H1 (cell line): ENCODE results near the gene TEAD1. TPM values are rescaled to one million over a fixed set of nuclear protein-coding genes. Genes with fewer than 3 reads are reported as not detected.

Experiments
- CTCF ChIA-PET: fragments of 300-600 bp; sonication (Branson Sonifier 250); formaldehyde crosslinking; loops from one replicate; lab custom pipeline; 2021; ENCODE audit not compliant: partially characterized antibody; lab: Charles Lee
- POLR2A ChIA-PET: fragments of 300-600 bp; sonication (Branson Sonifier 250); formaldehyde crosslinking; loops from one replicate; lab custom pipeline; 2021; ENCODE audit warnings: inconsistent platforms; ENCODE audit not compliant: partially characterized antibody; lab: Charles Lee
- DNase-seq, 2 experiments: peaks; one replicate each; pipeline versions ENCODE4 v3.0.0 to v3.0.0-alpha.2; 2010 to 2022; ENCODE audit warnings: low spot score in 2 of 2, low read depth in 1 of 2, mixed read lengths in 1 of 2
- FAIRE-seq: peaks from 2 replicates; lab custom pipeline; 2011; peaks lifted over from hg19 to GRCh38; lab: Jason Lieb, UNC
- H2AFZ ChIP-seq: 2 replicates; pipeline ENCODE4 v1.8.1; 2012; ENCODE audit warnings: low read length, inconsistent platforms
- H2AK5ac ChIP-seq: 2 replicates; pipeline ENCODE4 v1.6.1; 2013; ENCODE audit warnings: low read depth, low read length
- H2BK120ac ChIP-seq: replicated peaks from 2 replicates; pipeline ENCODE3; 2013; ENCODE audit warnings: low read depth, low read length, inconsistent platforms
- H2BK12ac ChIP-seq: 2 replicates; pipeline ENCODE4 v1.6.1; 2013; ENCODE audit warnings: low read depth, low read length
- H2BK15ac ChIP-seq: 2 replicates; pipeline ENCODE4 v1.6.1; 2013; ENCODE audit warnings: low read length
- H2BK20ac ChIP-seq: 2 replicates; pipeline ENCODE4 v1.6.1; 2013; ENCODE audit warnings: low read length
- H2BK5ac ChIP-seq: 2 replicates; pipeline ENCODE4 v1.6.1; 2013; ENCODE audit warnings: low read depth, low read length
- H3K14ac ChIP-seq: 2 replicates; pipeline ENCODE4 v1.6.1; 2013; ENCODE audit warnings: inconsistent platforms; ENCODE audit not compliant: insufficient read length
- H3K18ac ChIP-seq: 2 replicates; pipeline ENCODE4 v1.6.1; 2013; ENCODE audit warnings: low read length; ENCODE audit errors: extremely low read depth
- H3K23ac ChIP-seq: 2 replicates; pipeline ENCODE4 v1.6.1; 2013; ENCODE audit warnings: inconsistent platforms; ENCODE audit not compliant: insufficient read length
- H3K23me2 ChIP-seq: 2 replicates; pipeline ENCODE4 v1.6.1; 2013; ENCODE audit warnings: low read depth, low read length
- H3K27ac ChIP-seq: 2 replicates; pipeline ENCODE4 v1.6.1; 2011; ENCODE audit warnings: low read depth, low read length, inconsistent platforms
- H3K27me3 ChIP-seq, 4 experiments: replicated peaks in 1 of 4; 1 replicate in 1 of 4; 2 replicates in 3 of 4; pipeline versions ENCODE4 v1.6.1 to v1.8.1; 2011 to 2013; ENCODE audit warnings: low read length in 3 of 4, mild to moderate bottlenecking in 3 of 4, inconsistent platforms in 2 of 4, mixed read lengths in 2 of 4, moderate library complexity in 1 of 4; ENCODE audit not compliant: control insufficient read depth in 3 of 4, insufficient read depth in 3 of 4; ENCODE audit errors: extremely low read depth in 1 of 4
- H3K36me3 ChIP-seq, 4 experiments: 2 replicates each; pipeline versions ENCODE4 v1.6.1 to v1.8.1; 2011 to 2013; ENCODE audit warnings: mild to moderate bottlenecking in 4 of 4, low read length in 3 of 4, moderate library complexity in 2 of 4, control low read depth in 1 of 4, inconsistent platforms in 1 of 4; ENCODE audit not compliant: insufficient read depth in 4 of 4, control insufficient read depth in 2 of 4
- H3K4ac ChIP-seq: replicated peaks from 2 replicates; pipeline ENCODE3; 2013; ENCODE audit warnings: low read length, low read depth, mixed read lengths, inconsistent platforms; ENCODE audit not compliant: insufficient read length
- H3K4me1 ChIP-seq, 4 experiments: replicated peaks in 1 of 4; 1 replicate in 1 of 4; 2 replicates in 3 of 4; pipeline versions ENCODE4 v1.6.1 to v1.8.1; 2011 to 2013; ENCODE audit warnings: low read length in 3 of 4, inconsistent platforms in 2 of 4, mixed read lengths in 1 of 4; ENCODE audit not compliant: insufficient read depth in 4 of 4, control insufficient read depth in 3 of 4
- H3K4me2 ChIP-seq, 2 experiments: 2 replicates each; pipeline versions ENCODE4 v1.6.1 to v1.8.1; 2011 to 2013; ENCODE audit warnings: low read depth in 2 of 2, low read length in 2 of 2, control low read depth in 1 of 2, inconsistent platforms in 1 of 2, mild to moderate bottlenecking in 1 of 2; ENCODE audit not compliant: insufficient read depth in 1 of 2
- H3K4me3 ChIP-seq, 4 experiments: fragments of 200-600, 300-600 bp in 1 of 4; sonication (generic), shearing (Covaris generic), sonication (Bioruptor Twin) in 1 of 4; 2 replicates each; pipeline versions ENCODE4 v1.5.1 to v1.8.1; 2011 to 2016; ENCODE audit warnings: low read length in 4 of 4, low read depth in 3 of 4, control low read depth in 2 of 4, inconsistent platforms in 2 of 4, mild to moderate bottlenecking in 2 of 4, mixed read lengths in 1 of 4, moderate library complexity in 1 of 4; ENCODE audit not compliant: insufficient read depth in 2 of 4; ENCODE audit errors: extremely low read depth in 1 of 4
- H3K56ac ChIP-seq: replicated peaks from 2 replicates; pipeline ENCODE3; 2013; ENCODE audit warnings: low read depth, mild to moderate bottlenecking, mixed read lengths, low read length, inconsistent platforms; ENCODE audit not compliant: insufficient read length
- H3K79me1 ChIP-seq: 2 replicates; pipeline ENCODE4 v1.6.1; 2013; ENCODE audit warnings: low read depth, low read length, control low read depth
- H3K79me2 ChIP-seq, 2 experiments: 2 replicates each; pipeline versions ENCODE4 v1.6.1 to v1.8.1; 2012 to 2013; ENCODE audit warnings: low read length in 2 of 2, mild to moderate bottlenecking in 2 of 2, inconsistent platforms in 1 of 2; ENCODE audit not compliant: insufficient read depth in 2 of 2, control insufficient read depth in 1 of 2
- H3K9ac ChIP-seq, 4 experiments: replicated peaks in 1 of 4; 1 replicate in 1 of 4; 2 replicates in 3 of 4; pipeline versions ENCODE4 v1.6.1 to v1.8.1; 2011 to 2013; ENCODE audit warnings: low read depth in 3 of 4, low read length in 3 of 4, control low read depth in 2 of 4, mild to moderate bottlenecking in 2 of 4, moderate library complexity in 2 of 4, inconsistent platforms in 1 of 4; ENCODE audit errors: extremely low read depth in 1 of 4
- H3K9me3 ChIP-seq, 2 experiments: 2 replicates each; pipeline versions ENCODE4 v1.6.1 to v1.8.1; 2012 to 2013; ENCODE audit warnings: mild to moderate bottlenecking in 2 of 2, moderate library complexity in 2 of 2, control low read depth in 1 of 2, inconsistent platforms in 1 of 2, low read depth in 1 of 2, low read length in 1 of 2, mixed read lengths in 1 of 2; ENCODE audit not compliant: insufficient read depth in 2 of 2
- H4K20me1 ChIP-seq, 2 experiments: replicated peaks in 1 of 2; 2 replicates each; pipeline versions ENCODE3 to v1.8.1; 2011 to 2013; ENCODE audit warnings: inconsistent platforms in 2 of 2, low read length in 2 of 2, mild to moderate bottlenecking in 1 of 2; ENCODE audit not compliant: insufficient read depth in 2 of 2, control insufficient read depth in 1 of 2
- H4K5ac ChIP-seq: 2 replicates; pipeline ENCODE4 v1.6.1; 2013; ENCODE audit warnings: low read length, low read depth, mixed read lengths, inconsistent platforms; ENCODE audit not compliant: insufficient read length
- H4K8ac ChIP-seq: 2 replicates; pipeline ENCODE4 v1.8.0; 2013; ENCODE audit warnings: mild to moderate bottlenecking, moderate library complexity, low read length, inconsistent platforms; ENCODE audit not compliant: insufficient read depth; ENCODE audit errors: extremely low read depth
- H4K91ac ChIP-seq: replicated peaks from 2 replicates; pipeline ENCODE3; 2013; ENCODE audit warnings: low read length, mixed read lengths, inconsistent platforms; ENCODE audit not compliant: insufficient read length
- SAP30 ChIP-seq: fragments of 300-600 bp; sonication (generic); IDR thresholded peaks from 2 replicates; pipeline ENCODE4 v1.7.1; 2012; ENCODE audit warnings: low read length, moderate library complexity, mild to moderate bottlenecking, inconsistent platforms; ENCODE audit not compliant: insufficient read depth, insufficient replicate concordance
- WGBS, 2 experiments: shearing (Covaris generic) in 1 of 2; methylation state at CpG; one replicate each; pipeline versions ENCODE4 v1.1.6 to v1.1.7; 2013 to 2015; ENCODE audit warnings: low lambda C conversion rate in 2 of 2, mixed read lengths in 2 of 2, inconsistent platforms in 1 of 2, low coverage in 1 of 2, missing lambda C conversion rate in 1 of 2; ENCODE audit not compliant: insufficient replicate concordance in 2 of 2, insufficient coverage in 1 of 2, insufficient read length in 1 of 2; ENCODE audit errors: extremely low coverage in 1 of 2, missing lambda C conversion rate in 1 of 2; 5-methylcytosine and 5-hydroxymethylcytosine counted together
- polyA plus RNA-seq, 7 experiments: library from polyadenylated mRNA; depleted of rRNA in 3 of 7; stranded (reverse) in 5 of 7; unstranded in 2 of 7; fragments of >200 nt in 5 of 7; fragments of 200-250 nt in 2 of 7; gene quantifications; 1 replicate in 5 of 7; 2 replicates in 1 of 7; 4 replicates in 1 of 7; pipeline versions ENCODE4 v1.2.1 to v1.2.3, GENCODE V29; 2011 to 2013; ENCODE audit warnings: missing spikeins in 2 of 7, mixed read lengths in 2 of 7
- total RNA-seq: library from RNA; stranded (reverse); fragmentation: NEBNext Ultra II Directional; extraction: Animal tissue kit (Norgen Biotek cat#: 25700); gene quantifications from 2 replicates; pipeline ENCODE4 v1.2.1, GENCODE V29; 2021

Gene TEAD1
- total and polyA plus RNA-seq, 2 of the 8 experiments (the other 6 are each of a cell fraction or from before 2014, with no cell fraction given): 15.6 to 67.4 TPM

DNA sequence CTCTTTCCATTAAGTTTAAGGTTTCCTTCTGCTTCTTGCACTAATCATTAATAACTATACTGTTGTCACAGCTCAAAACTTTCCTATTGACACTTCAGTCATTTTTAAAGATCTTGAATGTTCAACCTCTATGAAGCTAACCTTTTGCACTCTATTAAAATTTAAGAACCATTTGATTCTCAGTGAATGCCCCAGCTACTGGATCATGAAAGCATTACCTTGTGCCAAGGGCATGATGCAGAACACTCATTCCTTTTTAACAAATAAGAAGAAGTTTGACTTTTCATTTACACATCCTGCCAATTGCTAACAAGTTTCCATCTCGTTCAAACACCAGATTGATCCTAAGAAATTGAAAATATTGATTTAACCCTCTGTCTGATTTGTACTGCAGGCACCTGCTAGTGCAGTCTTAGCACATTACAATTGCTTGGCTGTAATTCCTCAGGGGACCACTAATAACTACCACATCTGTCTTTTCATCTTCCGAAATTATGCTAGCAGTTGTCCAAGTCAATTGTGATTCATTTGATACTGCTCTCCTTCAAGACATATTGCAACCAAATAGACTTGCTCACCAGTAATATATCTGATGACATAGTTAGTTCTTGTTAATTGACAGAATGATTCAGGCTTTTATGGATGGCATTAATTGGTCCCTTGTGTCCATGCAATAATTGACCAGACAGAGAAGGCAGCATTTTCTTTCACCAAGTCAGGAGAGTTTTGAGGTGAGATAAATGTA lies 158.4 kb downstream of the TEAD1 start:
- H2BK5ac ChIP-seq: no peak overlapping the region
- no peaks in the 10 kb centered on the region; the same call in 1 of the 2 replicates for H3K79me1 ChIP-seq
- H3K9ac ChIP-seq: no peak overlapping the region
- H3K27ac ChIP-seq: no peak overlapping the region
- no peak overlapping the region for H3K23ac ChIP-seq
- no peak overlapping the region for H3K18ac ChIP-seq
- no peaks in the 10 kb centered on the region for H3K9me3 ChIP-seq
- H3K14ac ChIP-seq: no peak overlapping the region
- peaks cover 2 to 81% of the 10 kb centered on the region in 2 experiments; a peak in 3 of 4 replicates for H3K79me2 ChIP-seq
- no peak overlapping the region for H3K4me3 ChIP-seq
- no peak overlapping the region for H2BK15ac ChIP-seq
- H3K23me2 ChIP-seq: 0 out of 2 replicates have a peak, but pooled peaks cover 6% of the 10 kb centered on the region
- WGBS, 2 experiments: 82% methylated on average over 2 of the region's 2 CpGs; no CpG with 5 or more reads in 1 of the 2 experiments
- no peak overlapping the region for H2BK20ac ChIP-seq
- H4K8ac ChIP-seq: no peak overlapping the region
- DNase-seq (no peak), FAIRE-seq (no peak)
- H3K4ac ChIP-seq: no peak overlapping the region
- no peaks in the 10 kb centered on the region for H3K36me3 ChIP-seq
- no peak overlapping the region for H4K5ac ChIP-seq
- CTCF ChIA-PET: interaction anchor here (0.6 to 1.9 kb wide), 7 partner anchors 10 to 786 kb away, joined by 3 to 6 read pairs (median 4); no protein-coding TSS in a partner anchor
- no peaks in the 10 kb centered on the region for H4K20me1 ChIP-seq
- H4K91ac ChIP-seq: no peak overlapping the region
- no peak overlapping the region for H2AFZ ChIP-seq
- H2BK120ac ChIP-seq: no peak overlapping the region
- H3K27me3 ChIP-seq: no peaks in the 10 kb centered on the region
- H3K56ac ChIP-seq: no peak overlapping the region
- POLR2A ChIA-PET: interaction anchor here (5.2 kb wide), 1 partner anchor 31 kb away, joined by 32 read pairs; no protein-coding TSS in a partner anchor
- H3K4me2 ChIP-seq: no peak overlapping the region
- TF ChIP-seq SAP30: no peak
- H2BK12ac ChIP-seq: no peak overlapping the region
- H2AK5ac ChIP-seq: no peak overlapping the region
- peaks cover 15 to 28% (median 19%) of the 10 kb centered on the region in 4 experiments for H3K4me1 ChIP-seq
